ENCODE data around the gene ETV1. TPM values are rescaled to one million over a fixed set of nuclear protein-coding genes. Genes with fewer than 3 reads are reported as not detected.

Gene ETV1
- total RNA-seq (2022; extraction: Qiagen RNA extraction; ENCODE audit: low read depth): 2.5 to 3.4 TPM (median 2.7 TPM) in 5 replicates

GRCh38 chr7:13989126-13989948 is at the start of gene ETV1:
Gene ETV1 (minus strand): TSS chr7:13989666. CDS start chr7:13989052, 614 bp downstream.

Data from A549 treated with CpdA at 1 μM for 4 hours (cell line).